PC-3 (cell line): ENCODE measurements around the gene ZNF256. TPM values are rescaled to one million over a fixed set of nuclear protein-coding genes. Genes with fewer than 3 reads are reported as not detected.

Experiments used
- ATAC-seq: fragments of 200-7000 bp; cut with Tn5 transposase; 2 replicates; pipeline ENCODE4 v1.9.1; 2020; ENCODE audit warnings: mild to moderate bottlenecking, moderate library complexity
- BruUV-seq: library from RNA; stranded (reverse); fragments of 400-500 nt; replicated peaks from 2 replicates; lab custom pipeline; 2021; lab: Mats Ljungman, UMichigan
- CTCF ChIA-PET: fragments of 300-600 bp; sonication (Branson Sonifier 250); formaldehyde crosslinking; loops from one replicate; lab custom pipeline; 2022; ENCODE audit warnings: antibody characterized with exemption; lab: Charles Lee
- POLR2A ChIA-PET: fragments of 300-600 bp; sonication (Branson Sonifier 250); formaldehyde crosslinking; loops from one replicate; lab custom pipeline; 2022; ENCODE audit warnings: antibody characterized with exemption; ENCODE audit not compliant: unreplicated experiment; lab: Charles Lee
- DNase-seq: peaks from one replicate; pipeline ENCODE4 v3.0.0-alpha.2; 2015
- H2AFZ ChIP-seq: fragments of 300-600 bp; sonication (generic); 2 replicates; pipeline ENCODE4 v1.6.0; 2016; ENCODE audit warnings: antibody characterized with exemption, low read length
- H3F3A ChIP-seq: fragments of 300-600 bp; sonication (generic); one replicate; pipeline ENCODE4 v1.6.0; 2017; ENCODE audit warnings: antibody characterized with exemption, low read length, control low read depth, mild to moderate bottlenecking; ENCODE audit not compliant: unreplicated experiment
- H3K27ac ChIP-seq: fragments of 300-600 bp; sonication (generic); 2 replicates; pipeline ENCODE4 v1.5.1; 2016; ENCODE audit warnings: mild to moderate bottlenecking, low read length
- H3K27me3 ChIP-seq: fragments of 300-600 bp; sonication (generic); 2 replicates; pipeline ENCODE4 v1.6.1; 2016; ENCODE audit warnings: low read length, mixed read lengths
- H3K36me3 ChIP-seq: fragments of 300-600 bp; sonication (generic); 2 replicates; pipeline ENCODE4 v1.6.1; 2016; ENCODE audit warnings: low read depth, mixed run types, low read length, mixed read lengths
- H3K4me1 ChIP-seq: fragments of 300-600 bp; sonication (generic); 2 replicates; pipeline ENCODE4 v1.5.1; 2016; ENCODE audit warnings: low read length; ENCODE audit not compliant: insufficient read depth
- H3K4me2 ChIP-seq: fragments of 300-600 bp; sonication (generic); 2 replicates; pipeline ENCODE4 v1.6.0; 2016; ENCODE audit warnings: low read length
- H3K4me3 ChIP-seq: fragments of 300-600 bp; sonication (generic); 2 replicates; pipeline ENCODE4 v1.5.1; 2016; ENCODE audit warnings: mild to moderate bottlenecking, low read length, mixed read lengths
- H3K79me2 ChIP-seq: fragments of 300-600 bp; sonication (generic); 2 replicates; pipeline ENCODE4 v1.6.1; 2017; ENCODE audit warnings: low read length, mixed read lengths
- H3K9ac ChIP-seq: fragments of 300-600 bp; sonication (generic); 2 replicates; pipeline ENCODE4 v1.6.0; 2016; ENCODE audit warnings: mild to moderate bottlenecking, low read length
- H3K9me2 ChIP-seq: fragments of 300-600 bp; sonication (generic); replicated peaks from 2 replicates; pipeline ENCODE4 v1.6.1; 2016; ENCODE audit warnings: mixed run types, low read length, mixed read lengths
- H3K9me3 ChIP-seq: fragments of 300-600 bp; sonication (generic); 2 replicates; pipeline ENCODE4 v1.6.1; 2016; ENCODE audit warnings: low read length, mixed read lengths
- H4K20me1 ChIP-seq: fragments of 300-600 bp; sonication (generic); 2 replicates; pipeline ENCODE4 v1.6.1; 2016; ENCODE audit warnings: low read length, mixed read lengths
- CTCF ChIP-seq: fragments of 300-600 bp; sonication (generic); conservative IDR thresholded peaks from 2 replicates; pipeline ENCODE4 v1.5.1; 2017; ENCODE audit warnings: antibody characterized with exemption, low read depth, mild to moderate bottlenecking, low read length
- EZH2 ChIP-seq: fragments of 300-600 bp; sonication (generic); IDR thresholded peaks from one replicate; pipeline ENCODE4 v1.6.1; 2017; ENCODE audit warnings: antibody characterized with exemption, mild to moderate bottlenecking, low read length; ENCODE audit not compliant: unreplicated experiment
- EZH2phosphoT487 ChIP-seq: fragments of 300-600 bp; sonication (generic); IDR thresholded peaks from 2 replicates; pipeline ENCODE4 v1.6.1; 2018; ENCODE audit warnings: mild to moderate bottlenecking, antibody characterized with exemption, low read length, borderline replicate concordance
- intact Hi-C: fragments of 100-400 bp; cut with micrococcal nuclease; formaldehyde crosslinking; loops from 2 replicates; pipeline ENCODE4 v1.9.0; 2023
- total RNA-seq: library from RNA; depleted of rRNA; stranded (reverse); fragments of >200 nt; gene quantifications from 2 replicates; pipeline ENCODE4 v1.2.3, GENCODE V29; 2014

Gene ZNF256
- total RNA-seq, 1 experiment from 2014 or later = 4.4 TPM

GRCh38 chr19:57947088-57947418 is 453 bp downstream of the ZNF256 start:
- no peak overlapping the region for H3K27ac ChIP-seq
- no peaks in the 10 kb centered on the region for H3F3A ChIP-seq
- ChIA-PET CTCF (no interaction called here), POLR2A (no interaction called here)
- H4K20me1 ChIP-seq = no peaks in the 10 kb centered on the region
- DNase-seq (no peak), ATAC-seq (peak; percentile 12; the same call in 1 of the 2 replicates)
- peak overlapping the region; percentile 82 for H3K9ac ChIP-seq
- H2AFZ ChIP-seq = peak overlapping the region; percentile 66
- H3K79me2 ChIP-seq = peaks cover 25% of the 10 kb centered on the region
- peaks cover 39% of the 10 kb centered on the region for H3K36me3 ChIP-seq
- peak overlapping the region; percentile 83 for H3K4me2 ChIP-seq
- H3K9me3 ChIP-seq = peaks cover 48% of the 10 kb centered on the region
- H3K4me1 ChIP-seq = no peaks in the 10 kb centered on the region
- no TSS peak for BruUV-seq
- intact Hi-C loops = no loop called here
- TF ChIP-seq CTCF = no peak
- peak overlapping the region; percentile 83 for H3K4me3 ChIP-seq
- H3K27me3 ChIP-seq = no peaks in the 10 kb centered on the region
- no peaks in the 10 kb centered on the region for H3K9me2 ChIP-seq

- H4K20me1 ChIP-seq = no peaks in the 10 kb centered on the region
- peaks cover 25% of the 10 kb centered on the region for H3K79me2 ChIP-seq
- peaks cover 47% of the 10 kb centered on the region for H3K36me3 ChIP-seq
- no peaks in the 10 kb centered on the region for H3K4me1 ChIP-seq
- no TSS peak for BruUV-seq
- peak overlapping the region; percentile 83 for H3K4me3 ChIP-seq
- H3K9me2 ChIP-seq = no peaks in the 10 kb centered on the region
- CTCF ChIA-PET = no interaction called here
- no peaks in the 10 kb centered on the region for H3F3A ChIP-seq
- H3K9me3 ChIP-seq = peaks cover 55% of the 10 kb centered on the region
- no peak for ATAC-seq
- no peak overlapping the region; the same call in 1 of the 2 replicates for H3K9ac ChIP-seq
- H2AFZ ChIP-seq = no peak overlapping the region
- intact Hi-C loops = no loop called here
- no peaks in the 10 kb centered on the region for H3K27me3 ChIP-seq
- no peak for TF ChIP-seq CTCF
- TF ChIP-seq EZH2phosphoT487 = no peak
- no peak for TF ChIP-seq EZH2
- peak overlapping the region; percentile 83 for H3K4me2 ChIP-seq
- POLR2A ChIA-PET = no interaction called here
- H3K27ac ChIP-seq = no peak overlapping the region
- DNase-seq = no peak
These were observed 1.2 kb downstream of the ZNF256 start for GRCh38 chr19:57946316-57946715.

GRCh38 chr19:57941593-57941992 is 5.9 kb downstream of the ZNF256 start:
- Histone ChIP-seq H3K27me3 (no peaks in the 10 kb centered on the region), H3F3A (no peaks in the 10 kb centered on the region), H3K36me3 (peaks cover 76% of the 10 kb centered on the region), H3K4me3 (no peak overlapping the region; the same call in 1 of the 2 replicates), H4K20me1 (no peaks in the 10 kb centered on the region), H3K9me3 (peaks cover 66% of the 10 kb centered on the region), H3K4me1 (no peaks in the 10 kb centered on the region), H3K27ac (no peak overlapping the region), H3K4me2 (no peak overlapping the region), H3K9ac (no peak overlapping the region), H3K79me2 (peaks cover 16% of the 10 kb centered on the region), H2AFZ (no peak overlapping the region), H3K9me2 (no peaks in the 10 kb centered on the region)
- intact Hi-C loops = no loop called here
- ATAC-seq = no peak
- no peak for TF ChIP-seq CTCF
- TF ChIP-seq EZH2phosphoT487 = no peak
- TF ChIP-seq EZH2 = no peak
- POLR2A ChIA-PET = no interaction called here
- DNase-seq = no peak
- CTCF ChIA-PET = no interaction called here
- BruUV-seq = no TSS peak
